IMR-90 (cell line): Measurements from ENCODE around the gene FLT1. TPM values are rescaled to one million over a fixed set of nuclear protein-coding genes. Genes with fewer than 3 reads are reported as not detected.
A peak's percentile ranks its signal among the peaks of the same experiment; 100 is the strongest.

Experiments used
- ATAC-seq: fragments of 200-7000 bp; cut with Tn5 transposase; 2 replicates; pipeline ENCODE4 v1.9.1; 2020; ENCODE audit warnings: low read depth, mild to moderate bottlenecking, moderate library complexity
- BruUV-seq: library from RNA; stranded (reverse); fragments of 400-500 nt; replicated peaks from 2 replicates; lab custom pipeline; 2021; lab: Mats Ljungman, UMichigan
- CTCF ChIA-PET: fragments of 300-600 bp; formaldehyde crosslinking; extraction: SDS; loops from one replicate; lab custom pipeline; 2021; ENCODE audit warnings: antibody characterized with exemption; lab: Yijun Ruan, JAX
- POLR2A ChIA-PET: fragments of 300-600 bp; sonication (Branson Sonifier 250); formaldehyde crosslinking; loops from one replicate; lab custom pipeline; 2022; ENCODE audit warnings: antibody characterized with exemption; ENCODE audit not compliant: unreplicated experiment; lab: Charles Lee
- DNase-seq: peaks from one replicate; pipeline ENCODE4 v3.0.0; 2013
- H2AFZ ChIP-seq: replicated peaks from 2 replicates; pipeline ENCODE3; 2013; ENCODE audit warnings: low read length, mild to moderate bottlenecking; ENCODE audit not compliant: poor library complexity
- H2AK5ac ChIP-seq: 2 replicates; pipeline ENCODE4 v1.6.1; 2013; ENCODE audit warnings: low read depth, low read length, inconsistent platforms
- H2AK9ac ChIP-seq: replicated peaks from 2 replicates; pipeline ENCODE3; 2013; ENCODE audit warnings: mild to moderate bottlenecking, low read depth, low read length, moderate library complexity; ENCODE audit not compliant: poor library complexity
- H2BK120ac ChIP-seq: 2 replicates; pipeline ENCODE4 v1.6.1; 2013; ENCODE audit warnings: low read depth, low read length, inconsistent platforms
- H2BK15ac ChIP-seq: 3 replicates; pipeline ENCODE4 v1.6.1; 2013; ENCODE audit warnings: low read depth, low read length, inconsistent platforms
- H2BK20ac ChIP-seq: 2 replicates; pipeline ENCODE4 v1.6.1; 2013; ENCODE audit warnings: low read depth, mild to moderate bottlenecking, inconsistent platforms, low read length, moderate library complexity
- H2BK5ac ChIP-seq: 2 replicates; pipeline ENCODE4 v1.6.1; 2013; ENCODE audit warnings: mild to moderate bottlenecking, low read depth, low read length, inconsistent platforms; ENCODE audit not compliant: poor library complexity, severe bottlenecking
- H3K14ac ChIP-seq: replicated peaks from 2 replicates; pipeline ENCODE4 v1.6.1; 2013; ENCODE audit warnings: low read depth, low read length, inconsistent platforms
- H3K18ac ChIP-seq: 2 replicates; pipeline ENCODE4 v1.6.1; 2013; ENCODE audit warnings: low read depth, low read length, control low read depth
- H3K23ac ChIP-seq: 2 replicates; pipeline ENCODE4 v1.6.1; 2013; ENCODE audit warnings: low read depth, low read length, inconsistent platforms
- H3K27ac ChIP-seq: 2 replicates; pipeline ENCODE4 v1.5.1; 2013; ENCODE audit warnings: mild to moderate bottlenecking, control low read depth, low read length; ENCODE audit not compliant: insufficient read depth
- H3K27me3 ChIP-seq: 2 replicates; pipeline ENCODE4 v1.6.1; 2013; ENCODE audit warnings: low read length; ENCODE audit not compliant: control insufficient read depth, insufficient read depth
- H3K36me3 ChIP-seq: 2 replicates; pipeline ENCODE4 v1.6.1; 2013; ENCODE audit warnings: low read length, mixed read lengths; ENCODE audit not compliant: control insufficient read depth, insufficient read depth
- H3K4ac ChIP-seq: 2 replicates; pipeline ENCODE4 v1.6.1; 2013; ENCODE audit warnings: low read depth, low read length, inconsistent platforms
- H3K4me1 ChIP-seq: 2 replicates; pipeline ENCODE4 v1.6.1; 2013; ENCODE audit warnings: low read length, mixed read lengths; ENCODE audit not compliant: control insufficient read depth, insufficient read depth
- H3K4me2 ChIP-seq: 2 replicates; pipeline ENCODE4 v1.6.1; 2013; ENCODE audit warnings: low read depth, mild to moderate bottlenecking, control low read depth, low read length, moderate library complexity
- H3K4me3 ChIP-seq: 2 replicates; pipeline ENCODE4 v1.5.1; 2013; ENCODE audit warnings: low read depth, mild to moderate bottlenecking, control low read depth, low read length, moderate library complexity; ENCODE audit not compliant: insufficient read depth
- H3K56ac ChIP-seq: 2 replicates; pipeline ENCODE4 v1.6.1; 2013; ENCODE audit warnings: low read length, inconsistent platforms; ENCODE audit not compliant: insufficient read depth; ENCODE audit errors: extremely low read depth
- H3K79me1 ChIP-seq, 2 experiments: 2 replicates each; pipeline ENCODE4 v1.6.1; 2013; ENCODE audit warnings: low read length in 2 of 2, inconsistent platforms in 1 of 2, low read depth in 1 of 2
- H3K9ac ChIP-seq: 2 replicates; pipeline ENCODE4 v1.6.1; 2013; ENCODE audit warnings: low read depth, low read length, control low read depth
- H3K9me1 ChIP-seq: 2 replicates; pipeline ENCODE4 v1.6.1; 2013; ENCODE audit warnings: low read length, inconsistent platforms; ENCODE audit not compliant: insufficient read depth
- H3K9me3 ChIP-seq: 2 replicates; pipeline ENCODE4 v1.6.1; 2013; ENCODE audit warnings: low read length; ENCODE audit not compliant: control insufficient read depth, insufficient read depth
- H4K20me1 ChIP-seq: 2 replicates; pipeline ENCODE4 v1.6.1; 2013; ENCODE audit warnings: low read length, inconsistent platforms; ENCODE audit not compliant: insufficient read depth
- H4K5ac ChIP-seq: 2 replicates; pipeline ENCODE4 v1.6.1; 2013; ENCODE audit warnings: mild to moderate bottlenecking, low read depth, low read length, control low read depth
- H4K8ac ChIP-seq, 2 experiments: 2 replicates each; pipeline ENCODE4 v1.6.1; 2013; ENCODE audit warnings: low read depth in 2 of 2, low read length in 2 of 2, control low read depth in 1 of 2, inconsistent platforms in 1 of 2
- H4K91ac ChIP-seq: 2 replicates; pipeline ENCODE4 v1.6.1; 2013; ENCODE audit warnings: low read depth, low read length, inconsistent platforms; ENCODE audit not compliant: insufficient read depth
- RAD21 ChIP-seq: IDR thresholded peaks from 2 replicates; pipeline ENCODE4 v1.6.1; 2012; ENCODE audit warnings: low read length, improper control_type of control experiment
- RCOR1 ChIP-seq: IDR thresholded peaks from 2 replicates; pipeline ENCODE4 v1.6.1; 2012; ENCODE audit warnings: mild to moderate bottlenecking, low read length, improper control_type of control experiment; ENCODE audit not compliant: insufficient replicate concordance
- SMC3 ChIP-seq: fragments of 150-350 bp; IDR thresholded peaks from 2 replicates; pipeline ENCODE4 v1.6.1; 2016; ENCODE audit warnings: low read depth, mild to moderate bottlenecking, antibody characterized with exemption, low read length, moderate library complexity
- WGBS, 2 experiments: methylation state at CpG; one replicate each; pipeline versions ENCODE4 v1.1.5 to v1.1.7; 2013; ENCODE audit warnings: missing lambda C conversion rate in 2 of 2; ENCODE audit not compliant: insufficient read length in 1 of 2; ENCODE audit errors: extremely low coverage in 2 of 2; 5-methylcytosine and 5-hydroxymethylcytosine counted together
- dilution Hi-C: fragments of 300-500 bp; cut with HindIII; formaldehyde crosslinking; loops from one replicate; pipeline ENCODE4 v1.14.3; 2018; ENCODE audit warnings: low sequenced_read_pairs; ENCODE audit not compliant: unreplicated experiment
- in situ Hi-C: fragments of 300-500 bp; cut with MboI; formaldehyde crosslinking; loops from 3 replicates; pipeline ENCODE4 v1.14.3; 2019; ENCODE audit warnings: low sequenced_read_pairs, inconsistent platforms, mixed read lengths
- intact Hi-C: fragments of 100-400 bp; cut with micrococcal nuclease; formaldehyde crosslinking; loops from 2 replicates; pipeline ENCODE4 v1.10.0; 2022
- polyA plus RNA-seq, 3 experiments: library from polyadenylated mRNA; depleted of rRNA; stranded (reverse); fragments of >200 nt; gene quantifications; 2 replicates each; pipeline ENCODE4 v1.2.3, GENCODE V29; 2012; ENCODE audit warnings: low replicate concordance in 1 of 3
- total RNA-seq: library from RNA; depleted of rRNA; stranded (reverse); fragments of >200 nt; gene quantifications from 2 replicates; pipeline ENCODE4 v1.2.3, GENCODE V29; 2012
- TF ChIP-seq, protein P1 (sequence below): conservative IDR thresholded peaks from 2 replicates; pipeline ENCODE4 v1.5.1; 2012; ENCODE audit warnings: mild to moderate bottlenecking, low read depth, low read length, improper control_type of control experiment

The FLT1 gene
- total and polyA plus RNA-seq, 2 of the 4 experiments (the other 2 are of a cell fraction): 4.5 to 10.4 TPM

DNA sequence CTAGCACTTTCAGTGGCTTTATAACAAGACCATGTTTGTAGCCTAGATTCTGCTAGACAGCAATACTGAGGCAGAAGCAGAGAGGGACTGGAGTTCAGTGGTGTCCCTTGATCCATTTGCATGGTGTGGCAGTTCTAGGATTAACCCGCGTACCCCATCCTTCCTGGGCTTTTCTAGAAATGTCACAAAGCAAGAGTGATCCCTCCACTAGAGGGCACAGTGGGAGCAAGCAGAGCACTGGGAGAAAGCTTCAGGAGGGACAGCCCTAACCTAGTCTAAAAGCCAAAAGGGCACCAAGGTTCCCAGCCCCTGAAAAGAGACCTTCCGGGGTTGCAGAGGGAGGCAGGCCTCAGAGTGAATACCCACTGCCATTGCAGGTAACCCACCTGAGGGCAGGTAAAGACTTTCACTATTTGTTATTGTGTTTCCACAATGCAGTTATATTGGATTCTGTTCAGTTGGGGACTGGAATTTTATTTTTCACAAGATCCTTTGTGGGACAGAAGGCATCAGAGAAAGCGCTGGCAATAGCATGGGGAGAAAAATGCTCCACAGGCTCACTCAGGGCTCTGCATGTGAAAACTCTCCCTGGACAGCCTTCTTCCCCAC, 170.6 kb downstream of the FLT1 start:
- Histone ChIP-seq H3K4ac (peak overlapping the region; percentile 74), H3K56ac (no peak overlapping the region), H3K27ac (no peak overlapping the region), H2BK20ac (peak overlapping the region; percentile 90; the same call in 1 of the 2 replicates), H3K36me3 (no peaks in the 10 kb centered on the region), H2AFZ (peak overlapping the region; percentile 50), H3K79me1 (no peaks in the 10 kb centered on the region), H2AK9ac (no peak overlapping the region), H3K14ac (0 out of 2 replicates have a peak overlapping the region, but pooled peaks have one; percentile 67), H3K23ac (peak overlapping the region; percentile 30; the same call in 1 of the 2 replicates), H3K9me1 (peaks cover 5% of the 10 kb centered on the region), H3K4me2 (no peak overlapping the region), H3K4me3 (no peak overlapping the region), H2BK15ac (peak overlapping the region; percentile 39; the same call in 1 of the 3 replicates), H3K9ac (no peak overlapping the region), H3K27me3 (no peaks in the 10 kb centered on the region), H2BK5ac (no peak overlapping the region), H3K9me3 (no peaks in the 10 kb centered on the region), H2BK120ac (peak overlapping the region; percentile 69), H3K18ac (no peak overlapping the region), H4K20me1 (peaks cover 5% of the 10 kb centered on the region; the same call in 1 of the 2 replicates), H2AK5ac (peak overlapping the region; percentile 93), H3K4me1 (peaks cover 9% of the 10 kb centered on the region), H4K5ac (no peak overlapping the region), H4K8ac (peak overlapping the region in 1 of 2 experiments; percentile 74; a peak in 1 of 4 replicates), H4K91ac (peak overlapping the region; percentile 63)
- dilution Hi-C loops: no loop called here
- peak; percentile 73 for DNase-seq
- TF ChIP-seq, protein P1, sequence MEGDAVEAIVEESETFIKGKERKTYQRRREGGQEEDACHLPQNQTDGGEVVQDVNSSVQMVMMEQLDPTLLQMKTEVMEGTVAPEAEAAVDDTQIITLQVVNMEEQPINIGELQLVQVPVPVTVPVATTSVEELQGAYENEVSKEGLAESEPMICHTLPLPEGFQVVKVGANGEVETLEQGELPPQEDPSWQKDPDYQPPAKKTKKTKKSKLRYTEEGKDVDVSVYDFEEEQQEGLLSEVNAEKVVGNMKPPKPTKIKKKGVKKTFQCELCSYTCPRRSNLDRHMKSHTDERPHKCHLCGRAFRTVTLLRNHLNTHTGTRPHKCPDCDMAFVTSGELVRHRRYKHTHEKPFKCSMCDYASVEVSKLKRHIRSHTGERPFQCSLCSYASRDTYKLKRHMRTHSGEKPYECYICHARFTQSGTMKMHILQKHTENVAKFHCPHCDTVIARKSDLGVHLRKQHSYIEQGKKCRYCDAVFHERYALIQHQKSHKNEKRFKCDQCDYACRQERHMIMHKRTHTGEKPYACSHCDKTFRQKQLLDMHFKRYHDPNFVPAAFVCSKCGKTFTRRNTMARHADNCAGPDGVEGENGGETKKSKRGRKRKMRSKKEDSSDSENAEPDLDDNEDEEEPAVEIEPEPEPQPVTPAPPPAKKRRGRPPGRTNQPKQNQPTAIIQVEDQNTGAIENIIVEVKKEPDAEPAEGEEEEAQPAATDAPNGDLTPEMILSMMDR: peak; percentile 84
- TF ChIP-seq RCOR1 (no peak), SMC3 (peak; percentile 86), RAD21 (peak; percentile 89)
- no CpG with 5 or more reads among the region's 4 CpGs for WGBS, 2 experiments
- POLR2A ChIA-PET: interaction anchor here (0.6 kb wide), 1 partner anchor 187 kb away, joined by 5 read pairs; no protein-coding TSS in a partner anchor
- peak; percentile 75 for ATAC-seq
- BruUV-seq: no TSS peak
- intact Hi-C loops: loop anchor here (1.0 to 5.0 kb wide), 6 partner anchors 153 to 472 kb away; partner anchors contain the start of genes FLT1 and PAN3
- CTCF ChIA-PET: interaction anchor here (0.6 to 1.5 kb wide), 6 partner anchors 10 to 332 kb away, joined by 3 to 5 read pairs (median 4); no protein-coding TSS in a partner anchor
- in situ Hi-C loops: loop anchor here (5.0 to 10.0 kb wide), 2 partner anchors 318 to 471 kb away; no protein-coding TSS in a partner anchor
